ENCODE results near the gene FSTL4. TPM values are rescaled to one million over a fixed set of nuclear protein-coding genes. Genes with fewer than 3 reads are reported as not detected.

FSTL4 gene
- polyA plus RNA-seq, 1 of the 3 experiments (the other 2 are of a cell fraction): not detected

DNA sequence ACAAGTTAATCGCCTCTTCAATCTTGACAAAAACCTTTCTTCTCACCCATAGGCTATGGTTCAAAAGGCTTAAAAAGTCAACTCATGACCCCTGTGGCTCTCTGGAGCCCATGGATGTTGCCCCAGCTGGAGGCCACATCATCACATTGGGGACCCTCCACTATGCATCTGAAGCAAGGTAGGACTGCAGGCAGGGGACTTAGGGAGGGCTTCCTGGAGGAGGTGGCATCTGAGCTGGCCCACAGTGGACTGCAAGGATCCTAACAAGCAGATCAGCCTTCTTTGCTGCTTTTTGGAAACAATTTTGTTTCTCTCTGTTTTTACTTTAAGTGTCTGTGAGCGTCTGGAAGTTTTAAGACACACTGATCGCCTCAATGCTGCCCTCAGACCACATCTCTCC, 325.9 kb downstream of the FSTL4 start (continued):
- TF ChIP-seq YY1 (IDR thresholded peaks at IDR 0.05; ENCODE audit: low read depth): no peak
- no peak for TF ChIP-seq GATA2 (CRISPR knock-in tag; IDR thresholded peaks at IDR 0.05)

DNA sequence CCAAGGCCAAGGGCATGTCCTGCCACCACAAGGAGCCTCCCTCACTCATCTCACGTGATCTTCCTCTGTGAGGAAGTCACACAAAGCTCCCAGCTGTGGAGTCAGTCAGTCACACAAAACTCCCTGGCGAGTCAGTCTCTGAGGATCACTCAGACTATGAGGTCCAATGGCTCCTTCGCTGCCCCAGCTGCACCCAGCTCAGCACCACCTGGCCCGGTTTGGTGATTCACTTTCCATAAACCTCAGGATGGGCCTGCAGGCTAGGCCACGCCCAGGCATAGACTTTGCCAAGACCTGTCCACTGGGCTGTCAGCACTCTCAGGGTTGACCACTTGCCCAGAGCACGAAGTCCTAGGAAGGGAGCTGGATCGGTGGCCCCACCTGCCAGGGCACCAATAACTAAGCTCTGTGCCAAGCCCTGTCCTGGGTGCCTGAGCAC, 326.7 kb downstream of the FSTL4 start:
- 74% methylated on average over 5 of the region's 7 CpGs for WGBS (ENCODE audit: low lambda C conversion rate)
- H3K4me2 ChIP-seq: no peak overlapping the region

DNA sequence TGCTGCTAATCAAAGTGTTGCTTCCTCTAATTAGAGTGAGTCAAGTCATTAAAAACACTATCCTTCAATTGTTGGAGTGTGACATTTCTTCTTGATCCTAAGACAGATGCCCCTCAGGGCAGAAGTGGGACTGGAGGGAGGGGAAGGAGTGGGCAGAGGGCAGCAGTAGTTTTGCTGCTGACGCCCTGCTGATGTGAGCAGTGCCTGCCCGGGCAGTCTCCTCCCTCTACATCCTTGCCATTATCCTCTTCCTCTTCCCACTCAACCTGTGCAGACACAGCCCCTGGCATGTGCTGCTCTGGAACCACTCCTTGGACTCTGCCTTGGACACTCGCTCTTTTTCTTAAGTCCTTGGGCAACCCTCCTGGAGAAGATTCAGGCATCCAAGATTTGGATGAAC, 328.0 kb downstream of the FSTL4 start:
- no peaks in the 10 kb centered on the region for H3K27me3 ChIP-seq (ENCODE audit: insufficient read depth)
- no peaks in the 10 kb centered on the region for H3K9me3 ChIP-seq
- ChIA-PET CTCF (no interaction called here), POLR2A (no interaction called here)
- H3K36me3 ChIP-seq (replicated peaks in 1 of 2; ENCODE audit: control insufficient read depth in 1 of 2, insufficient read depth in 2 of 2, low read length in 1 of 2): no peaks in the 10 kb centered on the region
- 54% methylated on average over 3 of the region's 3 CpGs for WGBS (ENCODE audit: low lambda C conversion rate)
- H3K4me2 ChIP-seq: no peak overlapping the region
- no peaks in the 10 kb centered on the region for H4K20me1 ChIP-seq (ENCODE audit: insufficient read depth)
- no peaks in the 10 kb centered on the region for H3K9me2 ChIP-seq
- no peak for TF ChIP-seq GABPA (IDR thresholded peaks at IDR 0.05; ENCODE audit: low read depth)
- TF ChIP-seq FOXJ3 (CRISPR knock-in tag; IDR thresholded peaks at IDR 0.05): no peak
- TF ChIP-seq TAF1 (IDR thresholded peaks at IDR 0.05; ENCODE audit: borderline replicate concordance, low read depth, low read length): no peak
- TF ChIP-seq YY1 (IDR thresholded peaks at IDR 0.05; ENCODE audit: low read depth): no peak
- no peak for TF ChIP-seq RAD21 (IDR thresholded peaks at IDR 0.05; ENCODE audit: low read length)
- TF ChIP-seq, protein P1, sequence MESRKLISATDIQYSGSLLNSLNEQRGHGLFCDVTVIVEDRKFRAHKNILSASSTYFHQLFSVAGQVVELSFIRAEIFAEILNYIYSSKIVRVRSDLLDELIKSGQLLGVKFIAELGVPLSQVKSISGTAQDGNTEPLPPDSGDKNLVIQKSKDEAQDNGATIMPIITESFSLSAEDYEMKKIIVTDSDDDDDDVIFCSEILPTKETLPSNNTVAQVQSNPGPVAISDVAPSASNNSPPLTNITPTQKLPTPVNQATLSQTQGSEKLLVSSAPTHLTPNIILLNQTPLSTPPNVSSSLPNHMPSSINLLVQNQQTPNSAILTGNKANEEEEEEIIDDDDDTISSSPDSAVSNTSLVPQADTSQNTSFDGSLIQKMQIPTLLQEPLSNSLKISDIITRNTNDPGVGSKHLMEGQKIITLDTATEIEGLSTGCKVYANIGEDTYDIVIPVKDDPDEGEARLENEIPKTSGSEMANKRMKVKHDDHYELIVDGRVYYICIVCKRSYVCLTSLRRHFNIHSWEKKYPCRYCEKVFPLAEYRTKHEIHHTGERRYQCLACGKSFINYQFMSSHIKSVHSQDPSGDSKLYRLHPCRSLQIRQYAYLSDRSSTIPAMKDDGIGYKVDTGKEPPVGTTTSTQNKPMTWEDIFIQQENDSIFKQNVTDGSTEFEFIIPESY (IDR thresholded peaks at IDR 0.05; ENCODE audit: borderline replicate concordance, low read depth): no peak
- TF ChIP-seq EZH2phosphoT487 (IDR thresholded peaks at IDR 0.05; ENCODE audit: borderline replicate concordance, low read depth): no peak
- TF ChIP-seq, protein P2, sequence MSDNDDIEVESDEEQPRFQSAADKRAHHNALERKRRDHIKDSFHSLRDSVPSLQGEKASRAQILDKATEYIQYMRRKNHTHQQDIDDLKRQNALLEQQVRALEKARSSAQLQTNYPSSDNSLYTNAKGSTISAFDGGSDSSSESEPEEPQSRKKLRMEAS (IDR thresholded peaks at IDR 0.05; ENCODE audit: low read depth): no peak
- TF ChIP-seq FOSL2 (IDR thresholded peaks at IDR 0.05; ENCODE audit: borderline replicate concordance, low read depth): no peak
- no peak for TF ChIP-seq TEAD4 (IDR thresholded peaks at IDR 0.05; ENCODE audit: borderline replicate concordance, insufficient read depth)
- TF ChIP-seq NRF1 (IDR thresholded peaks at IDR 0.05; ENCODE audit: low read depth, low read length): no peak
- TF ChIP-seq, protein P3, sequence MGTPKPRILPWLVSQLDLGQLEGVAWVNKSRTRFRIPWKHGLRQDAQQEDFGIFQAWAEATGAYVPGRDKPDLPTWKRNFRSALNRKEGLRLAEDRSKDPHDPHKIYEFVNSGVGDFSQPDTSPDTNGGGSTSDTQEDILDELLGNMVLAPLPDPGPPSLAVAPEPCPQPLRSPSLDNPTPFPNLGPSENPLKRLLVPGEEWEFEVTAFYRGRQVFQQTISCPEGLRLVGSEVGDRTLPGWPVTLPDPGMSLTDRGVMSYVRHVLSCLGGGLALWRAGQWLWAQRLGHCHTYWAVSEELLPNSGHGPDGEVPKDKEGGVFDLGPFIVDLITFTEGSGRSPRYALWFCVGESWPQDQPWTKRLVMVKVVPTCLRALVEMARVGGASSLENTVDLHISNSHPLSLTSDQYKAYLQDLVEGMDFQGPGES (IDR thresholded peaks at IDR 0.05; ENCODE audit: low read depth, low read length): no peak
- no peaks in the 10 kb centered on the region for H3F3A ChIP-seq (replicated peaks; ENCODE audit: insufficient read depth)
- no peak overlapping the region for H2AFZ ChIP-seq (ENCODE audit: low read depth)
- no peak overlapping the region for H3K9ac ChIP-seq
- H3K4me1 ChIP-seq (ENCODE audit: control insufficient read depth in 1 of 2, insufficient read depth in 2 of 2, low read depth in 1 of 2, low read length in 1 of 2): no peaks in the 10 kb centered on the region
- H3K4me3 ChIP-seq (ENCODE audit: low read depth in 2 of 2, low read length in 1 of 2): no peak overlapping the region
- no peak overlapping the region for H3K27ac ChIP-seq (ENCODE audit: low read depth in 2 of 2, low read length in 1 of 2)
- no peaks in the 10 kb centered on the region for H3K79me2 ChIP-seq (ENCODE audit: insufficient read depth)
- DNase-seq: no peak

More for the DNA sequence above, 326.7 kb downstream of the FSTL4 start:
- no peaks in the 10 kb centered on the region for H3K9me3 ChIP-seq
- POLR2A ChIA-PET: no interaction called here
- no peaks in the 10 kb centered on the region for H3K79me2 ChIP-seq (ENCODE audit: insufficient read depth)
- no peak overlapping the region for H2AFZ ChIP-seq (ENCODE audit: low read depth)
- H3K9ac ChIP-seq: no peak overlapping the region
- no peak for DNase-seq
- CTCF ChIA-PET: interaction anchor here (1.8 to 10.2 kb wide), 2 partner anchors 136 to 173 kb away, joined by 5 to 155 read pairs; no protein-coding TSS in a partner anchor
- no peaks in the 10 kb centered on the region for H4K20me1 ChIP-seq (ENCODE audit: insufficient read depth)
- no peaks in the 10 kb centered on the region for H3K9me2 ChIP-seq
- H3K27ac ChIP-seq (ENCODE audit: low read depth in 2 of 2, low read length in 1 of 2): no peak overlapping the region
- H3K27me3 ChIP-seq (ENCODE audit: insufficient read depth): no peaks in the 10 kb centered on the region
- no peaks in the 10 kb centered on the region for H3K36me3 ChIP-seq (replicated peaks in 1 of 2; ENCODE audit: control insufficient read depth in 1 of 2, insufficient read depth in 2 of 2, low read length in 1 of 2)
- H3F3A ChIP-seq (replicated peaks; ENCODE audit: insufficient read depth): no peaks in the 10 kb centered on the region
- H3K4me3 ChIP-seq (ENCODE audit: low read depth in 2 of 2, low read length in 1 of 2): no peak overlapping the region
- no peaks in the 10 kb centered on the region; a peak in 1 of 4 replicates for H3K4me1 ChIP-seq (ENCODE audit: control insufficient read depth in 1 of 2, insufficient read depth in 2 of 2, low read depth in 1 of 2, low read length in 1 of 2)
- TF ChIP-seq RFX5 (IDR thresholded peaks at IDR 0.05; ENCODE audit: low read length) (no peak), SIN3A (IDR thresholded peaks at IDR 0.05; ENCODE audit: borderline replicate concordance, low read depth, low read length) (no peak), MXI1 (IDR thresholded peaks at IDR 0.05; ENCODE audit: low read depth, low read length) (no peak), RXRA (IDR thresholded peaks at IDR 0.05; ENCODE audit: borderline replicate concordance, low read depth) (no peak), RCOR1 (IDR thresholded peaks at IDR 0.05; ENCODE audit: low read length) (no peak), FOXM1 (IDR thresholded peaks at IDR 0.05; ENCODE audit: low read depth) (no peak)
- TF ChIP-seq, protein P4, sequence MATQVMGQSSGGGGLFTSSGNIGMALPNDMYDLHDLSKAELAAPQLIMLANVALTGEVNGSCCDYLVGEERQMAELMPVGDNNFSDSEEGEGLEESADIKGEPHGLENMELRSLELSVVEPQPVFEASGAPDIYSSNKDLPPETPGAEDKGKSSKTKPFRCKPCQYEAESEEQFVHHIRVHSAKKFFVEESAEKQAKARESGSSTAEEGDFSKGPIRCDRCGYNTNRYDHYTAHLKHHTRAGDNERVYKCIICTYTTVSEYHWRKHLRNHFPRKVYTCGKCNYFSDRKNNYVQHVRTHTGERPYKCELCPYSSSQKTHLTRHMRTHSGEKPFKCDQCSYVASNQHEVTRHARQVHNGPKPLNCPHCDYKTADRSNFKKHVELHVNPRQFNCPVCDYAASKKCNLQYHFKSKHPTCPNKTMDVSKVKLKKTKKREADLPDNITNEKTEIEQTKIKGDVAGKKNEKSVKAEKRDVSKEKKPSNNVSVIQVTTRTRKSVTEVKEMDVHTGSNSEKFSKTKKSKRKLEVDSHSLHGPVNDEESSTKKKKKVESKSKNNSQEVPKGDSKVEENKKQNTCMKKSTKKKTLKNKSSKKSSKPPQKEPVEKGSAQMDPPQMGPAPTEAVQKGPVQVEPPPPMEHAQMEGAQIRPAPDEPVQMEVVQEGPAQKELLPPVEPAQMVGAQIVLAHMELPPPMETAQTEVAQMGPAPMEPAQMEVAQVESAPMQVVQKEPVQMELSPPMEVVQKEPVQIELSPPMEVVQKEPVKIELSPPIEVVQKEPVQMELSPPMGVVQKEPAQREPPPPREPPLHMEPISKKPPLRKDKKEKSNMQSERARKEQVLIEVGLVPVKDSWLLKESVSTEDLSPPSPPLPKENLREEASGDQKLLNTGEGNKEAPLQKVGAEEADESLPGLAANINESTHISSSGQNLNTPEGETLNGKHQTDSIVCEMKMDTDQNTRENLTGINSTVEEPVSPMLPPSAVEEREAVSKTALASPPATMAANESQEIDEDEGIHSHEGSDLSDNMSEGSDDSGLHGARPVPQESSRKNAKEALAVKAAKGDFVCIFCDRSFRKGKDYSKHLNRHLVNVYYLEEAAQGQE (IDR thresholded peaks at IDR 0.05; ENCODE audit: low read depth, low read length): no peak

Data from SK-N-SH (cell line).